AG04449 (cell line): ENCODE results near the gene NPAT.

Experiments
- CTCF ChIA-PET: fragments of 350-600 bp; formaldehyde crosslinking; extraction: SDS; loops from one replicate; lab custom pipeline; 2021; ENCODE audit warnings: antibody characterized with exemption; lab: Yijun Ruan, JAX
- POLR2A ChIA-PET: fragments of 400-600, 350-600 bp; formaldehyde crosslinking; extraction: SDS; loops from one replicate; lab custom pipeline; 2020; ENCODE audit warnings: antibody characterized with exemption, inconsistent platforms; lab: Yijun Ruan, JAX
- DNase-seq: peaks from one replicate; pipeline ENCODE4 v3.0.0-alpha.2; 2010; ENCODE audit warnings: low read depth, low spot score
- H3K4me3 ChIP-seq: 2 replicates; pipeline ENCODE4 v1.5.1; 2011; ENCODE audit warnings: low read depth, mild to moderate bottlenecking, control low read depth, low read length
- CTCF ChIP-seq: IDR thresholded peaks from one replicate; pipeline ENCODE4 v1.5.1; 2011; ENCODE audit warnings: mild to moderate bottlenecking, moderate library complexity, low read length, control low read depth, inconsistent platforms; ENCODE audit not compliant: insufficient read depth; ENCODE audit errors: missing control alignments

NPAT gene

GRCh38 chr11:108213784-108214183, 8.7 kb downstream of the NPAT start:
- no peak overlapping the region for H3K4me3 ChIP-seq
- ChIA-PET CTCF (interaction anchor here (1.3 kb wide), 1 partner anchor 10 kb away, joined by 5 read pairs; the partner anchor contains the start of gene ATM), POLR2A (no interaction called here)
- DNase-seq = no peak
- TF ChIP-seq CTCF = no peak

- TF ChIP-seq CTCF = no peak
- CTCF ChIA-PET = no interaction called here
- POLR2A ChIA-PET = no interaction called here
- H3K4me3 ChIP-seq = no peak overlapping the region
- no peak for DNase-seq
Measured at GRCh38 chr11:108210441-108210840, 12.0 kb downstream of the NPAT start.

GRCh38 chr11:108207683-108208060, 14.8 kb downstream of the NPAT start:
- CTCF ChIA-PET = interaction anchor here (1.6 kb wide), 1 partner anchor 14 kb away, joined by 5 read pairs; the partner anchor contains the start of gene NPAT
- no peak for DNase-seq
- H3K4me3 ChIP-seq = no peak overlapping the region
- TF ChIP-seq CTCF = no peak
- POLR2A ChIA-PET = no interaction called here

GRCh38 chr11:108206969-108207682, 15.3 kb downstream of the NPAT start:
- CTCF ChIA-PET = no interaction called here
- no peak for DNase-seq
- TF ChIP-seq CTCF = no peak
- POLR2A ChIA-PET = no interaction called here
- no peak overlapping the region for H3K4me3 ChIP-seq

GRCh38 chr11:108206171-108206570, 16.3 kb downstream of the NPAT start:
- POLR2A ChIA-PET = no interaction called here
- no peak for TF ChIP-seq CTCF
- no peak for DNase-seq
- CTCF ChIA-PET = no interaction called here
- H3K4me3 ChIP-seq = no peak overlapping the region

GRCh38 chr11:108204929-108205499, 17.4 kb downstream of the NPAT start:
- no peak overlapping the region for H3K4me3 ChIP-seq
- no peak for TF ChIP-seq CTCF
- CTCF ChIA-PET = no interaction called here
- POLR2A ChIA-PET = no interaction called here
- DNase-seq = no peak
